Fibroblast of mammary gland (primary cell): Measurements from ENCODE around the gene IRF2BPL.

Experiments
- DNase-seq: peaks from one replicate; pipeline ENCODE4 v3.0.0-alpha.2; 2010; ENCODE audit warnings: low read depth
- H3K4me3 ChIP-seq: 2 replicates; pipeline ENCODE4 v1.5.1; 2011; ENCODE audit warnings: low read depth, mild to moderate bottlenecking, low read length, moderate library complexity; ENCODE audit not compliant: control insufficient read depth
- CTCF ChIP-seq: conservative IDR thresholded peaks from 2 replicates; pipeline ENCODE4 v1.5.1; 2011; ENCODE audit warnings: low read depth, low read length, inconsistent platforms; ENCODE audit not compliant: control insufficient read depth, insufficient read depth

The IRF2BPL gene

GRCh38 chr14:77055981-77056380, 27.5 kb upstream of the IRF2BPL start:
- H3K4me3 ChIP-seq, result no peak overlapping the region
- DNase-seq, result no peak
- no peak for TF ChIP-seq CTCF

- DNase-seq, result no peak
- no peak overlapping the region for H3K4me3 ChIP-seq
- TF ChIP-seq CTCF, result no peak
Observed at GRCh38 chr14:77055306-77055705, 26.8 kb upstream of the IRF2BPL start.

- no peak overlapping the region for H3K4me3 ChIP-seq
- no peak for DNase-seq
- peak; percentile 67 for TF ChIP-seq CTCF
Observed at GRCh38 chr14:77053046-77053841, 24.7 kb upstream of the IRF2BPL start.

- no peak for DNase-seq
- TF ChIP-seq CTCF, result no peak
- H3K4me3 ChIP-seq, result no peak overlapping the region
Observed at GRCh38 chr14:77052281-77053044, 24.0 kb upstream of the IRF2BPL start.

GRCh38 chr14:77051116-77051515, 22.6 kb upstream of the IRF2BPL start:
- no peak for TF ChIP-seq CTCF
- no peak for DNase-seq
- H3K4me3 ChIP-seq, result no peak overlapping the region

GRCh38 chr14:77046721-77047120, 18.2 kb upstream of the IRF2BPL start:
- no peak overlapping the region for H3K4me3 ChIP-seq
- no peak for TF ChIP-seq CTCF
- no peak for DNase-seq
